ENCODE data around the gene SYNE1. TPM values are rescaled to one million over a fixed set of nuclear protein-coding genes. Genes with fewer than 3 reads are reported as not detected.
"Not testable (repeated sequence)": the region's sequence is repeated elsewhere in the genome, so short reads cannot be mapped to it uniquely, and the experiment has no call there.

Gene SYNE1
- polyA plus RNA-seq, 1 donor from 2014 or later: 30.9 TPM

GRCh38 chr6:152563177-152563576, 74.0 kb downstream of the SYNE1 start:
- H3K4me3 Mint-ChIP-seq: no peak overlapping the region
- H3K4me1 Mint-ChIP-seq: no peaks in the 10 kb centered on the region
- no peak overlapping the region for H3K27ac Mint-ChIP-seq
- no peaks in the 10 kb centered on the region for H3K27me3 Mint-ChIP-seq
- no peaks in the 10 kb centered on the region for H3K36me3 Mint-ChIP-seq
- peaks cover 0 to 4% (median 2%) of the 10 kb centered on the region in 3 donors for H3K9me3 Mint-ChIP-seq

DNA sequence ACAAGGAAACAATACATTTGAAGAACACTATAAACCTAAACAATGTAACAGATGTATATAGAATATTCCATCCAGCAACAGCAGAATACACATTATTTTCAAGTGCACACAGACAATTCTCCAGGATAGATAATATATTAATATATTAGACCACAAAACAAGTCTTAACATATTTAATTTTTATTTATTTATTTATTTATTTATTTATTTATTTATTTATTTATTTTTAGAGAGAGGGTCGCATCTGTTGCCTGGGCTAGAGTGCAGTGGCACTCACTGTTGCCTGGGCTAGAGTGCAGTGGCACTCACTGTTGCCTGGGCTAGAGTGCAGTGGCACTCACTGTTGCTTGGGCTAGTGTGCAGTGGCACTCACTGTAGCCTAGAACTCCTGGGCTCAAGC, 78.4 kb downstream of the SYNE1 start:
- not testable (repeated sequence) for H3K4me3 Mint-ChIP-seq, H3K27ac Mint-ChIP-seq, H3K36me3 Mint-ChIP-seq, H3K4me1 Mint-ChIP-seq, H3K27me3 Mint-ChIP-seq
- H3K9me3 Mint-ChIP-seq: peaks cover 6 to 20% (median 11%) of the 10 kb centered on the region in 3 donors

DNA sequence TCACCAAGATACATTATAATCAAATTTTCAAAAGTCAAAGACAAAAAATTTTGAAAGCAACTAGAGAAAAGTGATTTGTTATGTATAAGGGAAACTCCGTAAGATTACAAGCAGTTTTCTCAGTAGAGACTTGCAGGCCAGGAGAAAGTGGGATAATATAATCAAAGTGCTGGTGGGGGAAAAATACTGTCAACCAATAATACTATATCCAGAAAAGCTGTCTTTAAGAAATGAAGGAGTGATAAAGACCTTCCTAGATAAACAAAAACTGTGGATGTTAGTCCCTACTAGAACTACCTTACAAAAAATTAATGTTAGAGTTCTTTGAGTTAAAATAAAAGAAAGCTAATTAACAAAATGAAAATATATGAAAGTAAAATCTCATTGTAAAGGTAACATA, 79.7 kb downstream of the SYNE1 start:
- H3K9me3 Mint-ChIP-seq: peaks cover 6 to 20% (median 11%) of the 10 kb centered on the region in 3 donors
- H3K27ac Mint-ChIP-seq: no peak overlapping the region
- H3K4me1 Mint-ChIP-seq: no peaks in the 10 kb centered on the region
- H3K36me3 Mint-ChIP-seq: peaks cover 1% of the 10 kb centered on the region
- peaks cover 3% of the 10 kb centered on the region for H3K27me3 Mint-ChIP-seq
- no peak overlapping the region for H3K4me3 Mint-ChIP-seq

DNA sequence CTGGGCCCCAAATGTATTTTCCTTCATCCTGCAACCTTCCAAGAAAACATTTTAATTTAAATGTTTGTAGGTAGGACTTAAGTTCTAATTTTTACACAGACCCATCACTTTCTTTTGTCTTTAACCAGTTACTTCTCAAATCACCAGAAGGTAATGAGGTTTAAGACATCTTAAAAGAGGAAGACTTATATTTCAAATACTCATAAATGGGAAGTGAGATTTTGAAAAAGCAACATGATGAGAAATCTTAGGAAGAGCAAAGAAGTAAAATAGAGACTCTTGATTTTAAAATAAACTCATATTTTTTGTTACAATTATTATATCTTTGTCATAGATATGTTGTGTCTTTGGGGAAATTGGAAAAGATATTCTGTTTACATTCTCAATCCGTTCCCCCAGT, 82.3 kb downstream of the SYNE1 start:
- H3K36me3 Mint-ChIP-seq: peaks cover 1% of the 10 kb centered on the region
- peaks cover 3% of the 10 kb centered on the region for H3K27me3 Mint-ChIP-seq
- peak overlapping the region in 1 of 3 donors; percentile 50 for H3K27ac Mint-ChIP-seq
- H3K4me3 Mint-ChIP-seq: no peak overlapping the region
- no peaks in the 10 kb centered on the region for H3K4me1 Mint-ChIP-seq
- H3K9me3 Mint-ChIP-seq: peaks cover 6 to 16% (median 11%) of the 10 kb centered on the region in 3 donors

- no peak overlapping the region for H3K27ac Mint-ChIP-seq
- H3K9me3 Mint-ChIP-seq: peaks cover 4 to 12% (median 8%) of the 10 kb centered on the region in 3 donors
Measured at GRCh38 chr6:152552616-152553209, 84.4 kb downstream of the SYNE1 start.

GRCh38 chr6:152543519-152543918, 93.6 kb downstream of the SYNE1 start:
- no peaks in the 10 kb centered on the region for H3K27me3 Mint-ChIP-seq
- H3K27ac Mint-ChIP-seq: no peak overlapping the region
- no peaks in the 10 kb centered on the region for H3K4me1 Mint-ChIP-seq
- peaks cover 0 to 3% (median 0%) of the 10 kb centered on the region in 3 donors for H3K9me3 Mint-ChIP-seq
- no peak overlapping the region for H3K4me3 Mint-ChIP-seq
- no peaks in the 10 kb centered on the region for H3K36me3 Mint-ChIP-seq

More at GRCh38 chr6:152552616-152553209, 84.4 kb downstream of the SYNE1 start:
- Mint-ChIP-seq H3K36me3 (peaks cover 1% of the 10 kb centered on the region), H3K27me3 (peaks cover 3% of the 10 kb centered on the region), H3K4me1 (no peaks in the 10 kb centered on the region), H3K4me3 (no peak overlapping the region)

DNA sequence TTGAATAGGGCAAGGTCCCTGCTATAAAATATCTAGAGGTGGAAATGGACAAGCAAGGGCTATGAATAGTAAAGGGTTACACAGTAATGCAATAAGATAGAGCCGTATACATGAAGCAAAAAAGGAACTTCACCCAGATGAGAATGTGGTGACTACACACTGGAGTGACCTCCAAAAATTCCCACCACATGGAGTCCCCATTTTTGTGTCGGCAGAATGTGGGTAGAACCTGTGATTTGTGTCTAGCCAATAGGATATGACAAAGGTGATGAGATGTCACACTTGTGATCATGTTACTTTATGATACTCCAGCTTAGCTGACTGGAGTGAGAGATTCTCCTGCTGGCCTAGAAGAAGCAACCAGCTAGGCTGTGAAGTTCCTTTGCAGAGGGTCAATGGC, 96.8 kb downstream of the SYNE1 start:
- Mint-ChIP-seq H3K9me3 (peaks cover 0 to 2% (median 0%) of the 10 kb centered on the region in 3 donors), H3K4me1 (no peaks in the 10 kb centered on the region), H3K27ac (no peak overlapping the region), H3K27me3 (no peaks in the 10 kb centered on the region), H3K4me3 (no peak overlapping the region), H3K36me3 (no peaks in the 10 kb centered on the region)

DNA sequence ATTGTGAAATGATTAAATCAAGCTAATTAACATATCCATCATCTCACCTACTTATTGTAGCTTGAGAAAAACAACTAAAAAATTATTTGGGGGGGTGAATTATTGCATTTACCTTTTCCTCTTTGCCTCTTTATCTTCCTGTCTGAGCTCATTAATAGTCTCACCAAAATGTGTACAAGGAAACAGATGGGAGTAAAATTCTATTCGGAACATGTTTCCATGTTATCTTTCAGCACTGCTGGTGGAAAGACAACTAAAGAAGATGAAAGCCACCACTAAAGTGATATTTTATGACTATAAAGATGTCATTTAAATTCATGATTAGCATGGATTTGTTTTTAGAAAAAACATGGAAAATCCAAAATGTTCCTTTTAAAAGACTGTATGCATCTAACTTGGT, 102.6 kb downstream of the SYNE1 start:
- Mint-ChIP-seq H3K4me1 (no peaks in the 10 kb centered on the region), H3K27me3 (no peaks in the 10 kb centered on the region), H3K9me3 (peaks cover 0 to 4% (median 2%) of the 10 kb centered on the region in 3 donors), H3K36me3 (no peaks in the 10 kb centered on the region), H3K4me3 (no peak overlapping the region), H3K27ac (no peak overlapping the region)

DNA sequence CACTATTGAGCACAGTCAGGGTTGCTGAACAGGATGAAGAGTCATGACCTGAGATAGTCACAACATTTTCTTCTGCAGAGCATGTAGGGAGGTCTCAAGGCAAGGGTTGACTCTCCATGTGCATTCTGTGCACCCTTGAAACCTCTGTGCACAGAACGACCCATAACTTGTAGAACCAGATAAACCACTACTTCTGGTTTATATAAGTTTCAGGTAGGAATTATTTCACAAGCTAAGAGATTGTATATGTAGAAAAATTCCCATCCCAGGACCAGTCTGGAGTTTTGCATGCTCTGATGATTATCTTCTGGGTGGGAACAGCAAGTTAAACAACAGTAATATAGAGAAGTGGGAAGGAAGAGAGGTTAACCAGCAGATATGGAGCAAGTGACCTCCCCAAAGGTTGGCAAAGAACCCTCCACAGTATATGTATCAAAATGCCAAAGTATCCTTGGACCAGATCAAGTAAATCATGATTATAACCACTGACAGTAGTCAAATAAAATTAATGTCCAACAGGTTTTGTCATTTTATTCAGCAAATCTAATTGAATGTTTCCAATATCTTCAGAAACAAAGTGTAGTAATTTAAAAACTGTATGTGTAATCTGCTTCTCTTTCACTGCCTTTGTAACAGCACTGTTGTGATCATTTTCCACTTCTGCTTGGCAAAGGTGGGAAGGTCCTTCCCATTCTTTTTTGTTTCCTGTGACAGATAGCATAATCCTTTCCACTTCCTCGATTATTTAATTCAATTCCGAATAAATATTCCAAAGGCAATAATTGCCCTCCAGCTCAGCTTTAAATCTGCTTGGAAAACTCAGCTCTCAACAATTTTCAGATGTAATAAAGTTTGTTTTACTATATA, 104.4 kb downstream of the SYNE1 start:
- no peaks in the 10 kb centered on the region for H3K27me3 Mint-ChIP-seq
- peaks cover 0 to 4% (median 2%) of the 10 kb centered on the region in 3 donors for H3K9me3 Mint-ChIP-seq
- H3K36me3 Mint-ChIP-seq: no peaks in the 10 kb centered on the region
- no peak overlapping the region for H3K4me3 Mint-ChIP-seq
- H3K27ac Mint-ChIP-seq: no peak overlapping the region
- no peaks in the 10 kb centered on the region for H3K4me1 Mint-ChIP-seq

GRCh38 chr6:152531659-152532058, 105.5 kb downstream of the SYNE1 start:
- H3K27ac Mint-ChIP-seq: no peak overlapping the region
- H3K27me3 Mint-ChIP-seq: no peaks in the 10 kb centered on the region
- no peak overlapping the region for H3K4me3 Mint-ChIP-seq
- no peaks in the 10 kb centered on the region for H3K36me3 Mint-ChIP-seq
- no peaks in the 10 kb centered on the region for H3K4me1 Mint-ChIP-seq
- H3K9me3 Mint-ChIP-seq: peaks cover 0 to 4% (median 2%) of the 10 kb centered on the region in 3 donors

DNA sequence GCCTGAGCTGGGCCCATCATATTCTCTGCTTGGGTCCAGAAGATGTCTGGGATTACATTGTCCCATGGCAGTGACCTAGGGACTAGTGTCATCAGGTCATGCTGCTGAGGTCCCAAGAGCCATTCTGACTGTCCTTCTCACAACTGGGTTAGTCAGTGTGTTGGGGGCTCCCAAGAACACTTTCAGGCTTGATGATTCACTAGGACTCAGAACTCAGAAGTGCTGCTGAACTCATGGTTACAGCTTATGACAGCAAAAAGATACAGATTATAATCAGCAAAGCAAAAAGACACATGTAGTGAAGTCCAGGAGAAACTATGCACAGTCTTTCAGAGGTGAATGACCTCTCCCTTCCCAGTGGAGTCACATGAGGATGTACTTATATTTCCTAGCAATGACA, 107.8 kb downstream of the SYNE1 start:
- no peaks in the 10 kb centered on the region for H3K4me1 Mint-ChIP-seq
- H3K36me3 Mint-ChIP-seq: no peaks in the 10 kb centered on the region
- H3K4me3 Mint-ChIP-seq: no peak overlapping the region
- peak overlapping the region in 1 of 3 donors; percentile 5 for H3K27ac Mint-ChIP-seq
- peaks cover 0 to 4% (median 2%) of the 10 kb centered on the region in 3 donors for H3K9me3 Mint-ChIP-seq
- no peaks in the 10 kb centered on the region for H3K27me3 Mint-ChIP-seq

DNA sequence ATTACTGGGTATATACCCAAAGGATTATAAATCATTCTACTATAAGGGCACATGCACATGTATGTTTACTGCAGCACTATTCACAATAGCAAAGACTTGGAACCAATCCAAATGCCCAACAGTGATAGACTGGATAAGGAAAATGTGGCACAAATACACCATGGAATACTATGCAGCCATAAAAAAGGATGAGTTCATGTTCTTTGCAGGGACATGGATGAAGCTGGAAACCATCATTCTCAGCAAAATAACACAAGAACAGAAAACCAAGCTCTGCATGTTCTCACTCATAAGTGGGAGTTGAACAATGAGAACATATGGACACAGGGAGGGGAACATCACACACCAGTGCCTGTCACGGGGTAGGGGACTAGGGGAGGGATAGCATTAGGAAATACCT, 123.0 kb downstream of the SYNE1 start:
- H3K27ac Mint-ChIP-seq, H3K4me3 Mint-ChIP-seq, H3K4me1 Mint-ChIP-seq, H3K9me3 Mint-ChIP-seq, H3K36me3 Mint-ChIP-seq, H3K27me3 Mint-ChIP-seq: not testable (repeated sequence)

DNA sequence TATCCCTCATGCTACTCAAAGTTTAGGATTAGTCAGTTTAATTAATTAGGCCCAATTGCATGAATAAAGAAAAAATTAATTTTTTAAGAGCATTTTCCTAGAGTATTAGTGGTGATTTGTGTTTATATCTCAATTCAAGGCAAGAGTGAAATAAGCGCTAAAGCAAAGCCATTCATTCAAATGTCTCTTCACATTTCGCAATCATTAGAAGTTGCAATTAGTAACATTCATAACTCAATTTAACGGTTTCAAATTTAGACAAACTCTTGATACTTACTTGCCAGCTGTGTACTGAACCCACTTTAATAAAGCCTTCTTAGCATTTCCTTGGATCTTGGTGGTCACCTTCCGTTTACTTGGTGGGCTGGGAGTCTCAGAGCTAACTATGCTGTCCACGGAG, 127.2 kb downstream of the SYNE1 start:
- no peaks in the 10 kb centered on the region for H3K9me3 Mint-ChIP-seq
- H3K4me3 Mint-ChIP-seq: no peak overlapping the region
- H3K27ac Mint-ChIP-seq: no peak overlapping the region
- peaks cover 0 to 1% (median 0%) of the 10 kb centered on the region in 3 donors for H3K4me1 Mint-ChIP-seq
- H3K36me3 Mint-ChIP-seq: no peaks in the 10 kb centered on the region
- no peaks in the 10 kb centered on the region for H3K27me3 Mint-ChIP-seq

- Mint-ChIP-seq H3K27ac (no peak overlapping the region), H3K4me3 (no peak overlapping the region), H3K4me1 (peaks cover 0 to 1% (median 0%) of the 10 kb centered on the region in 3 donors), H3K27me3 (no peaks in the 10 kb centered on the region), H3K36me3 (no peaks in the 10 kb centered on the region), H3K9me3 (no peaks in the 10 kb centered on the region)
Measured at GRCh38 chr6:152508477-152508876, 128.7 kb downstream of the SYNE1 start.

GRCh38 chr6:152503546-152503945, 133.6 kb downstream of the SYNE1 start:
- H3K9me3 Mint-ChIP-seq: no peaks in the 10 kb centered on the region
- no peak overlapping the region for H3K4me3 Mint-ChIP-seq
- no peak overlapping the region for H3K27ac Mint-ChIP-seq
- no peaks in the 10 kb centered on the region for H3K4me1 Mint-ChIP-seq
- H3K36me3 Mint-ChIP-seq: no peaks in the 10 kb centered on the region
- no peaks in the 10 kb centered on the region for H3K27me3 Mint-ChIP-seq

Data from IgD-negative memory B cell (primary cell).